C4-2B (cell line): ENCODE data around the gene SBNO2.

ENCODE experiments used
- ZFX ChIP-seq: fragments of 450-650 bp; IDR thresholded peaks from 2 replicates; pipeline ENCODE4 v1.6.1; 2017
- TF ChIP-seq, protein P1 (sequence below): fragments of 450-650 bp; conservative IDR thresholded peaks from 2 replicates; pipeline ENCODE4 v1.5.1; 2017; ENCODE audit warnings: mild to moderate bottlenecking

DNA sequence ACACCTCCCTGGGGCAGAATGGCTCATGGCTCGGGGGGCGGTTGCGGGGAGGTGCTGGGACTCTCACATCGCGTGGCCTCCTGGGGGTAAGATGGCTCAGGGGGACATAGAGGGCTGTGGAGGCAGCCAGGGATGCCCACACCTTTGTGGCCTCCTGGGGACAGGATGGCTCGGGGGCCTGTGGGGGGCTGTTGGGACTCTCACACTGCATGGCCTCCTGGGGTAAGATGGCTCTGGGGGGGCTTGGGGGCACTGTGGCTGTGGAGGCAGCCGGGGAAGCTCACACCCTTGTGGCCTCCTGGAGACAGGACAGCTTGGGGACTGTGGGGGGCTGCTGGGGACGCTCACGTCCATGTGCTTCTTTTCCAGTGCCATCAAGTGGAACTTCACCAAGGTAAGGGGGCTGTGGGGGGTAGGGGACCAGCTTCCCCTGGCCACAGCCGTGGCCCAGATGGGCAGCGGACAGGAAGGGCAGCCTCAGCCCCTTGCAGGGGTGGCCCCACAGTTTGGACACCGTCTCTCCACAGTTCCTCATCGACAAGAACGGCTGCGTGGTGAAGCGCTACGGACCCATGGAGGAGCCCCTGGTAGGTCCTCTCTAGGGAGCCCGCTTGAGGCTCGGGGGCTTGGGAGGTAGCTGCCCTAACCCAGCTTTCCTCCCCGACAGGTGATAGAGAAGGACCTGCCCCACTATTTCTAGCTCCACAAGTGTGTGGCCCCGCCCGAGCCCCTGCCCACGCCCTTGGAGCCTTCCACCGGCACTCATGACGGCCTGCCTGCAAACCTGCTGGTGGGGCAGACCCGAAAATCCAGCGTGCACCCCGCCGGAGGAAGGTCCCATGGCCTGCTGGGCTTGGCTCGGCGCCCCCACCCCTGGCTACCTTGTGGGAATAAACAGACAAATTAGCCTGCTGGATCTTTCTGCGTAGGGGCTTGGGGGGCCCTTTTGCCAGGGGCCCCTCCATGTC, 67.9 kb downstream of the SBNO2 start:
- TF ChIP-seq, protein P1, sequence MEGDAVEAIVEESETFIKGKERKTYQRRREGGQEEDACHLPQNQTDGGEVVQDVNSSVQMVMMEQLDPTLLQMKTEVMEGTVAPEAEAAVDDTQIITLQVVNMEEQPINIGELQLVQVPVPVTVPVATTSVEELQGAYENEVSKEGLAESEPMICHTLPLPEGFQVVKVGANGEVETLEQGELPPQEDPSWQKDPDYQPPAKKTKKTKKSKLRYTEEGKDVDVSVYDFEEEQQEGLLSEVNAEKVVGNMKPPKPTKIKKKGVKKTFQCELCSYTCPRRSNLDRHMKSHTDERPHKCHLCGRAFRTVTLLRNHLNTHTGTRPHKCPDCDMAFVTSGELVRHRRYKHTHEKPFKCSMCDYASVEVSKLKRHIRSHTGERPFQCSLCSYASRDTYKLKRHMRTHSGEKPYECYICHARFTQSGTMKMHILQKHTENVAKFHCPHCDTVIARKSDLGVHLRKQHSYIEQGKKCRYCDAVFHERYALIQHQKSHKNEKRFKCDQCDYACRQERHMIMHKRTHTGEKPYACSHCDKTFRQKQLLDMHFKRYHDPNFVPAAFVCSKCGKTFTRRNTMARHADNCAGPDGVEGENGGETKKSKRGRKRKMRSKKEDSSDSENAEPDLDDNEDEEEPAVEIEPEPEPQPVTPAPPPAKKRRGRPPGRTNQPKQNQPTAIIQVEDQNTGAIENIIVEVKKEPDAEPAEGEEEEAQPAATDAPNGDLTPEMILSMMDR = no peak
- no peak for TF ChIP-seq ZFX
